ENCODE results near the gene CEP162.
"Not testable (repeated sequence)": the region's sequence is repeated elsewhere in the genome, so short reads cannot be mapped to it uniquely, and the experiment has no call there.

The CEP162 gene

GRCh38 chr6:84224251-84224650, 3.2 kb downstream of the CEP162 start:
- no peak overlapping the region for H3K27ac ChIP-seq
- TF ChIP-seq, protein P1, sequence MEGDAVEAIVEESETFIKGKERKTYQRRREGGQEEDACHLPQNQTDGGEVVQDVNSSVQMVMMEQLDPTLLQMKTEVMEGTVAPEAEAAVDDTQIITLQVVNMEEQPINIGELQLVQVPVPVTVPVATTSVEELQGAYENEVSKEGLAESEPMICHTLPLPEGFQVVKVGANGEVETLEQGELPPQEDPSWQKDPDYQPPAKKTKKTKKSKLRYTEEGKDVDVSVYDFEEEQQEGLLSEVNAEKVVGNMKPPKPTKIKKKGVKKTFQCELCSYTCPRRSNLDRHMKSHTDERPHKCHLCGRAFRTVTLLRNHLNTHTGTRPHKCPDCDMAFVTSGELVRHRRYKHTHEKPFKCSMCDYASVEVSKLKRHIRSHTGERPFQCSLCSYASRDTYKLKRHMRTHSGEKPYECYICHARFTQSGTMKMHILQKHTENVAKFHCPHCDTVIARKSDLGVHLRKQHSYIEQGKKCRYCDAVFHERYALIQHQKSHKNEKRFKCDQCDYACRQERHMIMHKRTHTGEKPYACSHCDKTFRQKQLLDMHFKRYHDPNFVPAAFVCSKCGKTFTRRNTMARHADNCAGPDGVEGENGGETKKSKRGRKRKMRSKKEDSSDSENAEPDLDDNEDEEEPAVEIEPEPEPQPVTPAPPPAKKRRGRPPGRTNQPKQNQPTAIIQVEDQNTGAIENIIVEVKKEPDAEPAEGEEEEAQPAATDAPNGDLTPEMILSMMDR (conservative IDR thresholded peaks at IDR 0.05) = no peak
- TF ChIP-seq ZFX (IDR thresholded peaks at IDR 0.05) = no peak

- H3K27ac ChIP-seq = not testable (repeated sequence)
Observed at GRCh38 chr6:84223608-84224007, 3.8 kb downstream of the CEP162 start.

DNA sequence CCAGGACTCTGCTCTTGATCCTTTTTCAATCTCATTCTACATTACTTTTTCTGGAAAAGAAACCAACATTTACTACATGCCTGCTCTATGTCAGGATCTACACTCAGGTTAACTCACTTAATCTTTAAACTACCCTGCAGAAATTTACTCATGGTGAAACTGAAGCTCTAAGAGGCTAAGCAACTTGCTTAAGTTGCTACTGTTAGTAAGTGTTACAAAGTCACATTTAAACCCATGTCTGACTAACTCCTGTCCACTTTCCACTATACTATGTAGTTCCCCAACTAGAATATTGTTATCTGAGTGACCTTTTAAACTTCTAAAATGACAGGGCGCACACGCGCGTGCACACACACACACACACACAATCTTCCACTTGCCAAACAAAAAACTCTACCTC, 5.0 kb downstream of the CEP162 start:
- TF ChIP-seq, protein P1 (conservative IDR thresholded peaks at IDR 0.05) = no peak
- TF ChIP-seq ZFX (IDR thresholded peaks at IDR 0.05) = no peak

GRCh38 chr6:84220809-84221409, 6.5 kb downstream of the CEP162 start:
- TF ChIP-seq ZFX (IDR thresholded peaks at IDR 0.05) = no peak
- TF ChIP-seq, protein P1 (conservative IDR thresholded peaks at IDR 0.05) = peak; percentile 65
- H3K27ac ChIP-seq = no peak overlapping the region

More for the DNA sequence above, 5.0 kb downstream of the CEP162 start:
- H3K27ac ChIP-seq = no peak overlapping the region

DNA sequence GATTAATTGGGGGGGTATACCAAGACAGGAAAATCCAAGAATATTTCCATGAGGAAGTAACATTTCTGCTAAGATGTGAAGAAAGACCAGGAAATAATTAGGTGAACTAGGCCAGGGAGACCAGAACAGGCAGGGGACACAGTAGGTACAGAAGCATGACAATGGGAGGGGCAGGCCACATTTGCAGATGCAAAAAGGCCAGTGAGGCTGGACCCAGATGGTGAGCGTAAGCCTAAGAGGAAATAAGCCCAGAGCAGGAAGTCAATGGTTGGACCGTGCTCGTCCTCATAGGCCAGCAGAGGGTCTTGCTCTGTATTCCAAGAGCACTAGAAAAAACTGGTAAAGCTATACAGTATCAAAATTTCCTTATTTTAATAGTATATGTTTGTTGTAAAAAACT, 9.4 kb downstream of the CEP162 start:
- TF ChIP-seq, protein P1 (conservative IDR thresholded peaks at IDR 0.05) = no peak
- TF ChIP-seq ZFX (IDR thresholded peaks at IDR 0.05) = no peak
- no peak overlapping the region for H3K27ac ChIP-seq

- TF ChIP-seq ZFX (IDR thresholded peaks at IDR 0.05) = no peak
- TF ChIP-seq, protein P1 (conservative IDR thresholded peaks at IDR 0.05) = no peak
- H3K27ac ChIP-seq = no peak overlapping the region
Observed at GRCh38 chr6:84213217-84213616, 14.2 kb downstream of the CEP162 start.

GRCh38 chr6:84204011-84204410, 23.4 kb downstream of the CEP162 start:
- TF ChIP-seq ZFX (IDR thresholded peaks at IDR 0.05) = no peak
- TF ChIP-seq, protein P1 (conservative IDR thresholded peaks at IDR 0.05) = no peak

DNA sequence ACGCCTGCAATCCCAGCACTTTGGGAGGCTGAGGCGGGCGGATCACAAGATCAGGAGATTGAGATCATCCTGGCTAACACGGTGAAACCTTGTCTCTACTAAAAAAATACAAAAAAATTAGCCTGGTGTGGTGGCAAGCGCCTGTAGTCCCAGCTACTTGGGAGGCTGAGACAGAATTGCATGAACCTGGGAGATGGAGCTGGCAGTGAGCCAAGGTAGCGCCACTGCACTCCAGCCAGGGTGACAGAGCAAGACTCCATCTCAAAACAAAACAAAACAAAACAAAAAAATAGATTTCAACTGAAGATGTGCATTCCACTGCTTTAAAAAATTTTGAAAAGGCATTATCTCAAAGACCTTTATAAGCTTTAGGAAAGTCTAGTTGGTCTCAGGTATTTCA, 27.5 kb downstream of the CEP162 start:
- not testable (repeated sequence) for H3K27ac ChIP-seq

More at GRCh38 chr6:84204011-84204410, 23.4 kb downstream of the CEP162 start:
- no peak overlapping the region for H3K27ac ChIP-seq

Data from C4-2B (cell line).